ENCODE data around the gene EAF2.

EAF2 gene

DNA sequence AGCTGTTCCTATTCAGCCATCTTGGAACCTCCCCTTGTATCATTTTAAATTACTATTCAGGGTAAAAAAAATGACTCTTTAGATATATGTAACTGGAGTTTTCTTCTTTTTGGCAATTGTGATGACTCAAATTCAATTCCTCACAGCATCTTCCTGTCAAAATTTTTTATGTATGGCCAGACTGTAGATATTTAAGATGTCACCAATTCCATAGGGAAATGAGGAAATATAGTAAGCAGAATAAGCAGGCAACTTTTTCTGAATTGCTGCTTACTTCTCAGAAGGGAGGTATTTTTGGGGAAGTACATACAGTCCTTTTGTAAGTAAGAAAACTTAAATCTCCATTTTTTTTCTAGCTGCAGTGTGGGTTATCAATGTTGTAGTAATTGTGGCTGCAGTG is 28.8 kb downstream of the EAF2 start:
- DNase-seq: no peak

- DNase-seq: no peak
These were observed 34.7 kb downstream of the EAF2 start for GRCh38 chr3:121869736-121870135.

- no peak for DNase-seq
These were observed 35.7 kb downstream of the EAF2 start for GRCh38 chr3:121870717-121871116.

DNA sequence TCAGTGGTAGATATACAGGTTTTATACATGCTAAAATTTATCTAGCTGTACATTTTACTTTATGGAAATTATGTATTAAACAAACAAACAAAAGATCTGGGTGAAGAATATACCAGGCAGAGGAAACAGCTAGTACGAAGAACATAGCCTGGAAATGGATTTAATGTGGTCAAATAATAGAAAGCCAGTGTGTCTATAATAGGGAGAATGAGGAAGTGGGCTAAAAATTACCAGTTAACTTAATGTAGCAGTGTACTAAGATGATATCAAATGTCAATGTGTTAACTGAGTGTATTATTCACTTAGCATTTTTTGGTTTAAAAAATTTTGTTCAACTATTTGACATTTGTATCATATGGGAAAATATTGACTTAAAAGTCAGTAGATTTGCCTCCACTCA is 36.4 kb downstream of the EAF2 start:
- DNase-seq: no peak

DNA sequence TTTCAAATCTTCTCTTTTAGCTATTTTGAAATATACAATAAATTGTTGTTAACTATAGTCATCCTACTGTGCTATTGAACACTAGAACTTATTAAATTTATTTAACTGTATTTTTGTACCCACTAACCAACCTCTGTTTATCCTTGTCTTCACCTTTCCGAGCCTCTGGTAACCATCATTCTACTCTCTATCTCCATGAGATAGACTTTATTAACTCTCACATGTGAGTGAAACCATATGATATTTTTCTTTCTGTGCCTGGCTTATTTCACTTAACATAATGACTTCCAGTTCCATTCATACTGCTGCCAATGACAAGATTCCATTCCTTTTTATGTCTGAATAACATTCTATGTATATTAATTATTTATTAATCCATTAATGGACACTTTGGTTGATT is 43.4 kb downstream of the EAF2 start:
- DNase-seq: no peak

DNA sequence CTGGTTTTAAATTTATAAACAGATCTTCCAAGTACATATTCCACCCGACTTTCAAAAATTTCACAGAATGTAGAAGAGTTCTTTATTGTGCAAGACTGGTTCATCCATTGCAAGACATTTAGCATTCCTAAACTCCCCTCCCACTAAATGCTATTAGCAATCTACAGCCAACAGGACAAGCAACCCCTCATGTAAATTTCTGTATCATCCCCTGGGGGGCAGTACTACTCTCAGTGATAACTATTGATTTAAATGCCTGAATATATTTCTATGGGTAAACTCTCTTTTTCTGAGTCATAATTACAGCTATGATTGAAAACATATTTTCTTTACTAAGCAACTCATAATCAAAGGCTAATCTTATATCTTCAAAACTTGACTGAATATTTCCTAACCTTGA is 48.5 kb downstream of the EAF2 start:
- no peak for DNase-seq

- no peak for DNase-seq
These were observed 50.4 kb downstream of the EAF2 start for GRCh38 chr3:121885386-121885785.

GRCh38 chr3:121894301-121894990 is 59.4 kb downstream of the EAF2 start, which contains the start of gene SLC15A2:
TSS of gene SLC15A2 (plus strand) at chr3:121894401. CDS start at chr3:121894477, 76 bp downstream.
- DNase-seq: no peak

DNA sequence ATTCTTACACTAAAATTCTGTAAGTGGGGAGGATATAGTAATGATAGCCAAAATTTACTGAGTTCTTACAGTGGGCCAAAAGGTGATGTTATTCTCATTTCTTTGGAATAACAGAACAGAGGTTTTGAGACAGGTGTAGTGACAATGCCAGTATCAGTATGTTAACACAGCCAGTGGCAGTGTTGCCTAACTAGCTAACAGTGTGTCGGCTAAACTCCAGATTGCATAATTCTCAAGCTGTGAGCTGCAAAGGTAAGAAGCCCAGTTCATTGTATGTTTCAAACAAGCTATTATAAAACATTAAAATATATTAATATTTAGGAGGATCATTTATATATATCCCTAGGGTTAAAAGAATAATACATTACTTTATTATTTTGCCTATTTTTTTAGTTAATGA is 60.1 kb downstream of the EAF2 start:
- DNase-seq: no peak

DNA sequence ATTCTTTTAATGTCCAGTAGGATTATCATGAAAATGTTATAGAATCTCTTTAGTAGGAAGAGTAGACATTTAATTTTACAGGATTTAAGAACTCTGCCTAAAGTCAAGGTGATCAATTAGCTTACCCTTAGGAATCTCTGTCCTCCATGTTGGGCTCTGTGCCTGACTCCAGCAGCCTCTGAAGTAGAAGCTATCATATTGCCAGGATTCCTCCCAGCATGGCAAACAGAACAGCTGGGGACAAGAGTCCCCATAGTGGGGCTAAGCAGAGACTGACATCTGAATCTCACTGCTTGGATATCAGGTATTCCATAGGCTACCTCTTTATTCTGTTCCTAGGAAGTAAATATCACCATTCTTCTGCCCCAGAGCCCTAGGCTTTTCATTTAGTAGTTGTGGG is 60.7 kb downstream of the EAF2 start:
- DNase-seq: no peak

DNA sequence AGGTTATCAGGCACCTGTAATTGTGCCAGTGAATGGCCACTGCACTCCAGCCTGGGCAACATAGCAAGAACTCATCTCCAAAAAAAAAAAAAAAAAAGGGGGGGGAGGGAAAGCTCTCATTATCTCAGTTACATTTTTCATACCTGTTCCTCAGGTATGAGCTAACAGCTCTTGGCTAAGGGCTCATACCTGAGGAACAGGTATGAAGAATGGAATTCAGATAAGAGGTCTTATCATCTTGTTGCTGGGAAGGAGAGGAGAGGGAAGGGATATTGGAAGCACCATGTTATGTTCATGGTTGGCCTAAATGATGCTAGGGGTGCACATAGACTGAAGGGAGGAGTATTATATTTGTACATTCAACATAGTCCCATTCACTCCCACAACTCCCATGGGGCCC is 61.8 kb downstream of the EAF2 start:
- no peak for DNase-seq

- DNase-seq: no peak
These were observed 62.3 kb downstream of the EAF2 start for GRCh38 chr3:121897296-121897695.

GRCh38 chr3:121913305-121913990 is 78.4 kb downstream of the EAF2 start:
- no peak for DNase-seq

GRCh38 chr3:121914081-121914998 is 79.3 kb downstream of the EAF2 start:
- DNase-seq: no peak

DNA sequence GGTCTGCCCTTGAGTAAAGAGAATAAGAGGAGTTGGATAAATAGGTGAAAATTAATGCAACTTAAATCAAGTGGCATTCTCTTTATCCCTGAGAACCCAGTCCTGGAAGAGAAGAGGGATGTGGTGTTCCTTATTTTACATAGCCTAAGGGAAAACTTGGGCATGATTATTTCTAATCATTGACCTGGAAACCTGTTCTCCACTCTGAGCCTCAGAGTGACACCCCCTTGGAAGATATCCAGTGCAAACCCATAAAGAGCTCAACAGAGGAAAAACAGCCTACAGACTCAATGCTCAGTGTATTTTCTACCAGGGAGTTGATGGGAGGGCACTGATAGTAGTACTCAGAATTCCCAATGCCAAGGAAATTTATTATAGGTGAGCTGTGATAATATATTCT is 81.2 kb downstream of the EAF2 start:
- DNase-seq: no peak

DNA sequence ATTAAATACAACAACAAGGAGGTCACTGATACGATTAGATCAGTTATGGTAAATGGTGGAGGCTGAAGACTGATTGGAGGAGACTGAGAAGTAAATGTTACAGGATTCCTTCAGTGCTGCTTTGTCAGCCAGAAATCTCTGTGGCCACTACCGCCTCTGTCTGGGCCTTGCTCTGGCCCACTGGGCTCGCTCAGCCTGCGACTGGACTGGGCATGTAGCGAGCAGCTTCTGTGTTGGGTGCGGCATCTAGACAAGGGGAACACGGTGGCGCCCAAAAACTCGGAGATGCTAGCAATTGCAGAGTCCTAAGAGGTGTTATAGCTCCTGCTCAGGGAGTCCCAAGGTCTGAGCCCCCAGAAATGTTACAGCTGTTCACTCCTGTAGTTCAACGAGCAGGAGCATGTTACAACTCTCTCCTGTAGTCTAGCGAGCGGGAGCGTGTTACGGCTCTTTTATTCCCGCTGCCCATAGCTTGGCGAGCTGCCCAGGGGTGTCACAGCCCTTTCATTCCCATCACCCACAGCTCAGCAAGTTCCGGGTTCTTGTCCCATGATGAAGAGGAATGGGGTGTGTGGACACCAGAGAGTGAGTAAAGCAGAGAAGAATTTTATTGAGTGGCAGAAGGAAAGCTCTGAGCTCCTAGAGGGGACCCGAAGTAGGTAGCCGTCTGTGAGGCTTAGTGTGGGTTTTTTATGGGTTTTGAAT is 83.9 kb downstream of the EAF2 start:
- no peak for DNase-seq

GRCh38 chr3:121924734-121925133 is 89.7 kb downstream of the EAF2 start:
- DNase-seq: no peak

DNA sequence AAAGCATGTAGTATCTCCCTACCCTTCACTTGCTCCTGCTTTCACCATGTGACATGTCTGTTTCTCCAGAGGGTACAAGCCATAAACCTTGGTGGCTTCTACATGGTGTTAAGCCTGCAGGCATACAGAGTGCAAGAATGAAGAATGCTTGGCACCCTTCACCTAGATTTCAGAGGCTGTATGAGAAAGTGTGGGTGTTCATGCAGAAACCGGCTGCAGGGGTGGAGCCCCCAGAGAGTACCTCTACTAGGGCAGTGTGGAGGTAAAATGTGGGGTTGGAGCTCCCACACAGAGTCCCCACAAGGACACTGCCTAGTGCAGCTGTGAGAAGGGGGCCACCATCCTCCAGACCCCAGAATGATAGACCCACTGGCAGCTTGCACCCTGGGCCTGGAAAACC is 91.4 kb downstream of the EAF2 start:
- DNase-seq: no peak

Data from NCI-H1417 treated with DMSO at 0.1 percent for 48 hours (cell line).